Measurements from ENCODE around the gene TMEM132A.

- TF ChIP-seq, protein P1, sequence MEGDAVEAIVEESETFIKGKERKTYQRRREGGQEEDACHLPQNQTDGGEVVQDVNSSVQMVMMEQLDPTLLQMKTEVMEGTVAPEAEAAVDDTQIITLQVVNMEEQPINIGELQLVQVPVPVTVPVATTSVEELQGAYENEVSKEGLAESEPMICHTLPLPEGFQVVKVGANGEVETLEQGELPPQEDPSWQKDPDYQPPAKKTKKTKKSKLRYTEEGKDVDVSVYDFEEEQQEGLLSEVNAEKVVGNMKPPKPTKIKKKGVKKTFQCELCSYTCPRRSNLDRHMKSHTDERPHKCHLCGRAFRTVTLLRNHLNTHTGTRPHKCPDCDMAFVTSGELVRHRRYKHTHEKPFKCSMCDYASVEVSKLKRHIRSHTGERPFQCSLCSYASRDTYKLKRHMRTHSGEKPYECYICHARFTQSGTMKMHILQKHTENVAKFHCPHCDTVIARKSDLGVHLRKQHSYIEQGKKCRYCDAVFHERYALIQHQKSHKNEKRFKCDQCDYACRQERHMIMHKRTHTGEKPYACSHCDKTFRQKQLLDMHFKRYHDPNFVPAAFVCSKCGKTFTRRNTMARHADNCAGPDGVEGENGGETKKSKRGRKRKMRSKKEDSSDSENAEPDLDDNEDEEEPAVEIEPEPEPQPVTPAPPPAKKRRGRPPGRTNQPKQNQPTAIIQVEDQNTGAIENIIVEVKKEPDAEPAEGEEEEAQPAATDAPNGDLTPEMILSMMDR (IDR thresholded peaks at IDR 0.05), result no peak
- TF ChIP-seq SIN3A (IDR thresholded peaks at IDR 0.05; ENCODE audit: borderline replicate concordance, insufficient read depth, low read depth, low read length), result no peak
These were observed 47.3 kb downstream of the TMEM132A start, which contains the start of gene CD6 for GRCh38 chr11:60971520-60971919.

All from Panc1 (cell line).